Measurements from ENCODE around the gene C1orf105.

DNA sequence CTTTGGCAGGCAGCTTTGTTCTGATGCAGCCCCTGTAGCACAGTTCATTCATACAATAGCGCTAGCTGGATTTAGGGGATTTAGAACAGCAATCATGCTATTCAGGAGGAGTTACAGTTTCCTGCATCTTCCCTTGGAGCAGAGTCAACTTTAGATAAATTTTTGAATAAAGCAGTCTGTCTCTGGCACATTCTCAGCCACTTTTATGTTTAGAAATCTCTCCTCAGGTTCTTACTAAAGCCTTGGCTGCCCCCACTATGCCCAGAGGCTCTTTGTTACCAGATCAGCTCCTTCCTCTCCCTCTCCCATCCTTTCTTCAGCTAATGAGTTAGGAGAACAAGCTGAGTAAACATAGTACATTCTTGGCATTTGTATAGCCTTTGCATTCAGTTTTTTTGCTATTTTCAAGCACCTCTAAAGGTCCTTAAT lies 40.4 kb downstream of the C1orf105 start:
- TF ChIP-seq CTCF (IDR thresholded peaks at IDR 0.05), result no peak
- no peak for TF ChIP-seq POLR2A (IDR thresholded peaks at IDR 0.05)
